Measurements from ENCODE around the gene OASL.

Gene OASL

DNA sequence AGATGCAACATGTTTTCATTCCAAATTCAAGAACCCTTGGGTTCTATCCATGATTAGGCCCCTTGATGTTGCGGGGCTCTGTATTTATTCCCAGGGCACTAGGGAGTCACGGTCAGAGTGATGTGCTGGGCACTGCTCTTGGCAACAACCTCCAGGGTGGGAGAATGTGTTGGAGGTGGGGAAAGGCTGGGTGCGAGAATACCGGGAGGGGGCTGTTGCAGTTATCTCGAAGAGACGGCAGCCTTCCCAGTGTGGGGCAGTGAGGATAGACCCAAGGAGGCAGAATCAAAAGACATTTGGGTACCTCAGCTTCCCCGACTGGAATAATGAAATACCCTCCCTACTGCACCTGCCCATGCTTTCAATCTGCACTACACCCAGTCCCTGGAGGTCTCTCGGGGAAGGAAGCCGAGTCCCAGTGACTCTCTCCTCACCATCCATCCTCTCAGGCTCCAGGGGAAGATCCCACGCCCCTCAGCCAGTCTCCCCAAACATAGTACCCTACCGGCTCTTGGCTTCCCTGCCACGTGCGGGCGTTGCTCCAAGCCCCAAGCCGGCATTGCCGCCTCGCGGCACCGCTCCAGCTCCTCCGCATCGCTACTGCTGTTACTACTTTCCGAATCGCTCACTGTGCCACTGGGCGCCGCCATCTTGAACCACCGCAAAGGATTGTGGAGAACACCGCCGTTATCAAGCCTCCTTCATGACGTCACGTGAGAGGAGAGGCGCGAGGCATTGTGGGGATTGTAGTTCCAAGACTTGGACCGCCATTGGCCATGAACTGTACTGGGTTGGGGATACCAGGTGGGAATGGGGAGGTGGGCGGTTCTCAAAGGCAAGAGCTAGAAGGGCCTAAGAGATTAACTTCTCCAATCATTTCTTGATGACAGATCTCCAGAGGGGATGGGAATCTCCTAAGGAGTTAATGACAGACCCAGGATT lies 22.9 kb downstream of the OASL start, which contains the start of gene C12orf43:
Gene C12orf43 (minus strand): TSS at position 663 of the 942 bp plus-strand sequence. CDS start 13 bp downstream, at position 650.
- peak within 1 kb of the TSS; percentile 49 for H3K27ac ChIP-seq (replicated peaks; ENCODE audit: low read length)
- H3K9me3 ChIP-seq (replicated peaks in 1 of 2; ENCODE audit: control insufficient read depth in 2 of 2, insufficient read depth in 1 of 2, low read depth in 1 of 2, low read length in 2 of 2): no peaks in the 10 kb centered on the region
- no peak within 1 kb of the TSS for H2BK120ac ChIP-seq (ENCODE audit: low read depth, low read length)

GRCh38 chr12:121013715-121014114 lies 25.3 kb downstream of the OASL start:
- no peak overlapping the region for H3K18ac ChIP-seq (ENCODE audit: low read length)
- no peaks in the 10 kb centered on the region for H3K9me3 ChIP-seq (replicated peaks in 1 of 2; ENCODE audit: control insufficient read depth in 2 of 2, insufficient read depth in 1 of 2, low read depth in 1 of 2, low read length in 2 of 2)
- H2AK5ac ChIP-seq (ENCODE audit: low read depth, low read length): no peak overlapping the region
- no peak overlapping the region for H4K8ac ChIP-seq (ENCODE audit: low read depth, low read length)
- H2AFZ ChIP-seq (ENCODE audit: low read length): no peak overlapping the region
- H2BK12ac ChIP-seq (ENCODE audit: low read length): no peak overlapping the region
- no peak overlapping the region for H3K9ac ChIP-seq (ENCODE audit: low read depth, low read length, poor library complexity)
- no peak overlapping the region for H2BK15ac ChIP-seq (ENCODE audit: low read length)
- no peak for DNase-seq (ENCODE audit: low spot score)
- no peak overlapping the region for H3K4me2 ChIP-seq (ENCODE audit: insufficient read depth, low read length, poor library complexity, severe bottlenecking)
- H3K27me3 ChIP-seq (ENCODE audit: control insufficient read depth in 3 of 3, insufficient read depth in 3 of 3, low read depth in 1 of 3, low read length in 3 of 3): peaks cover 0 to 2% (median 0%) of the 10 kb centered on the region in 3 experiments
- H3K23ac ChIP-seq (ENCODE audit: low read depth, low read length, poor library complexity): no peak overlapping the region
- H3K79me1 ChIP-seq (ENCODE audit: low read depth, low read length): no peaks in the 10 kb centered on the region
- peaks cover 2% of the 10 kb centered on the region in 2 donors for H3K4me1 ChIP-seq (ENCODE audit: control insufficient read depth in 2 of 2, insufficient read depth in 1 of 2, low read depth in 1 of 2, low read length in 2 of 2)
- peaks cover 16 to 44% of the 10 kb centered on the region in 2 donors for H3K36me3 ChIP-seq (replicated peaks in 1 of 2; ENCODE audit: control insufficient read depth in 2 of 2, insufficient read depth in 2 of 2, low read length in 2 of 2)
- no peak overlapping the region for H3K4ac ChIP-seq (ENCODE audit: low read length)
- H3K4me3 ChIP-seq (ENCODE audit: low read length in 2 of 2): no peak overlapping the region
- WGBS, 2 donors (ENCODE audit: extremely low coverage in 2 of 2, insufficient read length in 2 of 2, insufficient replicate concordance in 1 of 2): no CpG with 5 or more reads among the region's 3 CpGs
- no peak overlapping the region for H4K91ac ChIP-seq (ENCODE audit: low read depth, low read length, poor library complexity)
- no peak overlapping the region for H3K27ac ChIP-seq (replicated peaks; ENCODE audit: low read length)
- no peak overlapping the region for H2BK5ac ChIP-seq (ENCODE audit: low read length)
- H2BK120ac ChIP-seq (ENCODE audit: low read depth, low read length): no peak overlapping the region
- no peak overlapping the region for H3K14ac ChIP-seq (ENCODE audit: low read length)

More for the DNA sequence above, 22.9 kb downstream of the OASL start, which contains the start of gene C12orf43:
- Histone ChIP-seq H3K4me2 (ENCODE audit: insufficient read depth, low read length, poor library complexity, severe bottlenecking) (peak within 1 kb of the TSS; percentile 76), H2BK15ac (ENCODE audit: low read length) (no peak within 1 kb of the TSS), H3K4me3 (ENCODE audit: low read length in 2 of 2) (peak within 1 kb of the TSS; percentile 88 to 96), H3K23ac (ENCODE audit: low read depth, low read length, poor library complexity) (no peak within 1 kb of the TSS), H2AK5ac (ENCODE audit: low read depth, low read length) (no peak within 1 kb of the TSS), H3K36me3 (replicated peaks in 1 of 2; ENCODE audit: control insufficient read depth in 2 of 2, insufficient read depth in 2 of 2, low read length in 2 of 2) (peaks cover 3 to 21% of the 10 kb centered on the region in 2 donors), H2AFZ (ENCODE audit: low read length) (peak within 1 kb of the TSS; percentile 94), H2BK5ac (ENCODE audit: low read length) (no peak within 1 kb of the TSS), H3K4me1 (ENCODE audit: control insufficient read depth in 2 of 2, insufficient read depth in 1 of 2, low read depth in 1 of 2, low read length in 2 of 2) (peaks cover 2% of the 10 kb centered on the region in 2 donors), H3K14ac (ENCODE audit: low read length) (no peak within 1 kb of the TSS), H4K91ac (ENCODE audit: low read depth, low read length, poor library complexity) (no peak within 1 kb of the TSS), H2BK12ac (ENCODE audit: low read length) (no peak within 1 kb of the TSS), H3K79me1 (ENCODE audit: low read depth, low read length) (no peaks in the 10 kb centered on the region), H4K8ac (ENCODE audit: low read depth, low read length) (peak within 1 kb of the TSS; percentile 29), H3K9ac (ENCODE audit: low read depth, low read length, poor library complexity) (peak within 1 kb of the TSS; percentile 82), H3K27me3 (ENCODE audit: control insufficient read depth in 3 of 3, insufficient read depth in 3 of 3, low read depth in 1 of 3, low read length in 3 of 3) (peaks cover 0 to 6% (median 0%) of the 10 kb centered on the region in 3 experiments), H3K4ac (ENCODE audit: low read length) (no peak within 1 kb of the TSS), H3K18ac (ENCODE audit: low read length) (no peak within 1 kb of the TSS)
- no CpG with 5 or more reads among the region's 34 CpGs for WGBS, 2 donors (ENCODE audit: extremely low coverage in 2 of 2, insufficient read length in 2 of 2, insufficient replicate concordance in 1 of 2)
- peak; percentile 90 for DNase-seq (ENCODE audit: low spot score)

DNA sequence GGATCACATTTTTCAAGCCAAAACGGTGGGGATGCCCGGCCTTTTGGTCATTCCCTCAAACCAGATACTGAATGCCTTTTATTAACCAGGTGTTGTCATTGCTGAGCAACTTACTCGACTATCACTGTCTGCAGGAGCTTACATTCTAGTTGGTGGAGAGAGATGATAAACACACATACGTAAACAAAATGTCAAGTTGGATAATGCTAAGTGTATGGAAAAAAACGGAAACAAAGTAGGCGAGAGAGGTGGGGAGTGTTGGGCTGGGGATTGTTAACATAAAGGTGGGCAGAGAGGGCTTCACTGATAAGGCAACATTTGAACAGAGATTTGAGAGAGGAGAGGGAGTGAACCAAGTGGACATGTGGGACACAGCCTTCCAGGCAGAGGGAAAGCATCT lies 27.2 kb downstream of the OASL start:
- H3K27ac ChIP-seq (replicated peaks; ENCODE audit: low read length): no peak overlapping the region
- H3K4ac ChIP-seq (ENCODE audit: low read length): no peak overlapping the region
- no peak overlapping the region for H4K91ac ChIP-seq (ENCODE audit: low read depth, low read length, poor library complexity)
- no peak overlapping the region for H2BK15ac ChIP-seq (ENCODE audit: low read length)
- WGBS, 2 donors (ENCODE audit: extremely low coverage in 2 of 2, insufficient read length in 2 of 2, insufficient replicate concordance in 1 of 2): no CpG with 5 or more reads among the region's 6 CpGs
- DNase-seq (ENCODE audit: low spot score): no peak
- H2AK5ac ChIP-seq (ENCODE audit: low read depth, low read length): no peak overlapping the region
- H3K14ac ChIP-seq (ENCODE audit: low read length): no peak overlapping the region
- H2AFZ ChIP-seq (ENCODE audit: low read length): no peak overlapping the region
- H2BK5ac ChIP-seq (ENCODE audit: low read length): no peak overlapping the region
- no peak overlapping the region for H3K18ac ChIP-seq (ENCODE audit: low read length)
- H2BK12ac ChIP-seq (ENCODE audit: low read length): no peak overlapping the region
- H3K79me1 ChIP-seq (ENCODE audit: low read depth, low read length): no peaks in the 10 kb centered on the region
- H4K8ac ChIP-seq (ENCODE audit: low read depth, low read length): no peak overlapping the region
- H3K23ac ChIP-seq (ENCODE audit: low read depth, low read length, poor library complexity): no peak overlapping the region
- H3K36me3 ChIP-seq (replicated peaks in 1 of 2; ENCODE audit: control insufficient read depth in 2 of 2, insufficient read depth in 2 of 2, low read length in 2 of 2): peaks cover 24 to 61% of the 10 kb centered on the region in 2 donors
- H2BK120ac ChIP-seq (ENCODE audit: low read depth, low read length): no peak overlapping the region
- H3K4me3 ChIP-seq (ENCODE audit: low read length in 2 of 2): no peak overlapping the region
- no peak overlapping the region for H3K4me2 ChIP-seq (ENCODE audit: insufficient read depth, low read length, poor library complexity, severe bottlenecking)
- H3K9me3 ChIP-seq (replicated peaks in 1 of 2; ENCODE audit: control insufficient read depth in 2 of 2, insufficient read depth in 1 of 2, low read depth in 1 of 2, low read length in 2 of 2): no peaks in the 10 kb centered on the region
- peak overlapping the region; percentile 3 for H3K9ac ChIP-seq (ENCODE audit: low read depth, low read length, poor library complexity)
- peaks cover 0 to 2% (median 0%) of the 10 kb centered on the region in 3 experiments for H3K27me3 ChIP-seq (ENCODE audit: control insufficient read depth in 3 of 3, insufficient read depth in 3 of 3, low read depth in 1 of 3, low read length in 3 of 3)
- H3K4me1 ChIP-seq (ENCODE audit: control insufficient read depth in 2 of 2, insufficient read depth in 1 of 2, low read depth in 1 of 2, low read length in 2 of 2): peaks cover 2% of the 10 kb centered on the region in 2 donors

- H3K9me3 ChIP-seq (replicated peaks in 1 of 2; ENCODE audit: control insufficient read depth in 2 of 2, insufficient read depth in 1 of 2, low read depth in 1 of 2, low read length in 2 of 2): no peaks in the 10 kb centered on the region
- H4K91ac ChIP-seq (ENCODE audit: low read depth, low read length, poor library complexity): no peak overlapping the region
- no peak overlapping the region for H4K8ac ChIP-seq (ENCODE audit: low read depth, low read length)
- H3K36me3 ChIP-seq (replicated peaks in 1 of 2; ENCODE audit: control insufficient read depth in 2 of 2, insufficient read depth in 2 of 2, low read length in 2 of 2): peaks cover 24 to 67% of the 10 kb centered on the region in 2 donors
- H2BK5ac ChIP-seq (ENCODE audit: low read length): no peak overlapping the region
- no peak overlapping the region for H3K27ac ChIP-seq (replicated peaks; ENCODE audit: low read length)
- no peak overlapping the region for H3K14ac ChIP-seq (ENCODE audit: low read length)
- no peak overlapping the region for H3K23ac ChIP-seq (ENCODE audit: low read depth, low read length, poor library complexity)
- no peak overlapping the region for H2AFZ ChIP-seq (ENCODE audit: low read length)
- H3K4me1 ChIP-seq (ENCODE audit: control insufficient read depth in 2 of 2, insufficient read depth in 1 of 2, low read depth in 1 of 2, low read length in 2 of 2): peaks cover 2% of the 10 kb centered on the region in 2 donors
- no peak overlapping the region for H3K18ac ChIP-seq (ENCODE audit: low read length)
- DNase-seq (ENCODE audit: low spot score): no peak
- no peak overlapping the region for H2BK120ac ChIP-seq (ENCODE audit: low read depth, low read length)
- H2BK15ac ChIP-seq (ENCODE audit: low read length): no peak overlapping the region
- no peak overlapping the region for H3K4me3 ChIP-seq (ENCODE audit: low read length in 2 of 2)
- H3K79me1 ChIP-seq (ENCODE audit: low read depth, low read length): no peaks in the 10 kb centered on the region
- peaks cover 0 to 2% (median 0%) of the 10 kb centered on the region in 3 experiments for H3K27me3 ChIP-seq (ENCODE audit: control insufficient read depth in 3 of 3, insufficient read depth in 3 of 3, low read depth in 1 of 3, low read length in 3 of 3)
- H3K4ac ChIP-seq (ENCODE audit: low read length): no peak overlapping the region
- H3K9ac ChIP-seq (ENCODE audit: low read depth, low read length, poor library complexity): no peak overlapping the region
- WGBS, 2 donors (ENCODE audit: extremely low coverage in 2 of 2, insufficient read length in 2 of 2, insufficient replicate concordance in 1 of 2): no CpG with 5 or more reads among the region's 8 CpGs
- H3K4me2 ChIP-seq (ENCODE audit: insufficient read depth, low read length, poor library complexity, severe bottlenecking): no peak overlapping the region
- no peak overlapping the region for H2BK12ac ChIP-seq (ENCODE audit: low read length)
- H2AK5ac ChIP-seq (ENCODE audit: low read depth, low read length): no peak overlapping the region
These were observed 28.2 kb downstream of the OASL start for GRCh38 chr12:121010860-121011259.

All from neuronal stem cell (in vitro differentiated cells).